ENCODE data around the gene CAMK4. TPM values are rescaled to one million over a fixed set of nuclear protein-coding genes. Genes with fewer than 3 reads are reported as not detected.
"Not testable (repeated sequence)": the region's sequence is repeated elsewhere in the genome, so short reads cannot be mapped to it uniquely, and the experiment has no call there.

CAMK4 gene
- total RNA-seq, 1 donor from 2014 or later: 1.6 TPM

GRCh38 chr5:111229871-111230810 is 6.0 kb downstream of the CAMK4 start:
- ATAC-seq: no peak

GRCh38 chr5:111231119-111231518 is 6.9 kb downstream of the CAMK4 start:
- ATAC-seq: no peak

GRCh38 chr5:111232311-111233051 is 8.3 kb downstream of the CAMK4 start:
- no peak for ATAC-seq

GRCh38 chr5:111233052-111233374 is 8.8 kb downstream of the CAMK4 start:
- no peak for ATAC-seq

- no peak for ATAC-seq
These were observed 9.9 kb downstream of the CAMK4 start for GRCh38 chr5:111234125-111234524.

GRCh38 chr5:111235635-111236034 is 11.5 kb downstream of the CAMK4 start:
- ATAC-seq: no peak

GRCh38 chr5:111236348-111236747 is 12.2 kb downstream of the CAMK4 start:
- no peak for ATAC-seq

GRCh38 chr5:111236995-111237394 is 12.8 kb downstream of the CAMK4 start:
- no peak for ATAC-seq

- ATAC-seq: no peak
These were observed 13.3 kb downstream of the CAMK4 start for GRCh38 chr5:111237470-111237869.

GRCh38 chr5:111238431-111239225 is 14.4 kb downstream of the CAMK4 start:
- ATAC-seq: no peak

GRCh38 chr5:111241696-111242095 is 17.5 kb downstream of the CAMK4 start:
- no peak for ATAC-seq

GRCh38 chr5:111242606-111243005 is 18.4 kb downstream of the CAMK4 start:
- no peak for ATAC-seq

- no peak for ATAC-seq
These were observed 19.1 kb downstream of the CAMK4 start for GRCh38 chr5:111243318-111243717.

- ATAC-seq: no peak
These were observed 21.5 kb downstream of the CAMK4 start for GRCh38 chr5:111245654-111246053.

GRCh38 chr5:111246459-111246858 is 22.3 kb downstream of the CAMK4 start:
- ATAC-seq: no peak

- no peak for ATAC-seq
These were observed 24.4 kb downstream of the CAMK4 start for GRCh38 chr5:111248571-111248970.

- no peak for ATAC-seq
These were observed 27.7 kb downstream of the CAMK4 start for GRCh38 chr5:111251921-111252320.

- ATAC-seq: no peak
These were observed 28.8 kb downstream of the CAMK4 start for GRCh38 chr5:111252799-111253545.

GRCh38 chr5:111254613-111255012 is 30.4 kb downstream of the CAMK4 start:
- ATAC-seq: no peak

- no peak for ATAC-seq
These were observed 31.0 kb downstream of the CAMK4 start for GRCh38 chr5:111255169-111255568.

GRCh38 chr5:111256128-111256527 is 31.9 kb downstream of the CAMK4 start:
- ATAC-seq: no peak

- not testable (repeated sequence) for ATAC-seq
These were observed 33.4 kb downstream of the CAMK4 start for GRCh38 chr5:111257610-111258009.
